PC-3 (cell line): ENCODE data around the gene ZDHHC22. TPM values are rescaled to one million over a fixed set of nuclear protein-coding genes. Genes with fewer than 3 reads are reported as not detected.

Experiments
- ATAC-seq: fragments of 200-7000 bp; cut with Tn5 transposase; 2 replicates; pipeline ENCODE4 v1.9.1; 2020; ENCODE audit warnings: mild to moderate bottlenecking, moderate library complexity
- BruUV-seq: library from RNA; stranded (reverse); fragments of 400-500 nt; replicated peaks from 2 replicates; lab custom pipeline; 2021; lab: Mats Ljungman, UMichigan
- CTCF ChIA-PET: fragments of 300-600 bp; sonication (Branson Sonifier 250); formaldehyde crosslinking; loops from one replicate; lab custom pipeline; 2022; ENCODE audit warnings: antibody characterized with exemption; lab: Charles Lee
- POLR2A ChIA-PET: fragments of 300-600 bp; sonication (Branson Sonifier 250); formaldehyde crosslinking; loops from one replicate; lab custom pipeline; 2022; ENCODE audit warnings: antibody characterized with exemption; ENCODE audit not compliant: unreplicated experiment; lab: Charles Lee
- DNase-seq: peaks from one replicate; pipeline ENCODE4 v3.0.0-alpha.2; 2015
- H2AFZ ChIP-seq: fragments of 300-600 bp; sonication (generic); 2 replicates; pipeline ENCODE4 v1.6.0; 2016; ENCODE audit warnings: antibody characterized with exemption, low read length
- H3F3A ChIP-seq: fragments of 300-600 bp; sonication (generic); one replicate; pipeline ENCODE4 v1.6.0; 2017; ENCODE audit warnings: antibody characterized with exemption, low read length, control low read depth, mild to moderate bottlenecking; ENCODE audit not compliant: unreplicated experiment
- H3K27ac ChIP-seq: fragments of 300-600 bp; sonication (generic); 2 replicates; pipeline ENCODE4 v1.5.1; 2016; ENCODE audit warnings: mild to moderate bottlenecking, low read length
- H3K27me3 ChIP-seq: fragments of 300-600 bp; sonication (generic); 2 replicates; pipeline ENCODE4 v1.6.1; 2016; ENCODE audit warnings: low read length, mixed read lengths
- H3K36me3 ChIP-seq: fragments of 300-600 bp; sonication (generic); 2 replicates; pipeline ENCODE4 v1.6.1; 2016; ENCODE audit warnings: low read depth, mixed run types, low read length, mixed read lengths
- H3K4me1 ChIP-seq: fragments of 300-600 bp; sonication (generic); 2 replicates; pipeline ENCODE4 v1.5.1; 2016; ENCODE audit warnings: low read length; ENCODE audit not compliant: insufficient read depth
- H3K4me2 ChIP-seq: fragments of 300-600 bp; sonication (generic); 2 replicates; pipeline ENCODE4 v1.6.0; 2016; ENCODE audit warnings: low read length
- H3K4me3 ChIP-seq: fragments of 300-600 bp; sonication (generic); 2 replicates; pipeline ENCODE4 v1.5.1; 2016; ENCODE audit warnings: mild to moderate bottlenecking, low read length, mixed read lengths
- H3K79me2 ChIP-seq: fragments of 300-600 bp; sonication (generic); 2 replicates; pipeline ENCODE4 v1.6.1; 2017; ENCODE audit warnings: low read length, mixed read lengths
- H3K9ac ChIP-seq: fragments of 300-600 bp; sonication (generic); 2 replicates; pipeline ENCODE4 v1.6.0; 2016; ENCODE audit warnings: mild to moderate bottlenecking, low read length
- H3K9me2 ChIP-seq: fragments of 300-600 bp; sonication (generic); replicated peaks from 2 replicates; pipeline ENCODE4 v1.6.1; 2016; ENCODE audit warnings: mixed run types, low read length, mixed read lengths
- H3K9me3 ChIP-seq: fragments of 300-600 bp; sonication (generic); 2 replicates; pipeline ENCODE4 v1.6.1; 2016; ENCODE audit warnings: low read length, mixed read lengths
- H4K20me1 ChIP-seq: fragments of 300-600 bp; sonication (generic); 2 replicates; pipeline ENCODE4 v1.6.1; 2016; ENCODE audit warnings: low read length, mixed read lengths
- EZH2 ChIP-seq: fragments of 300-600 bp; sonication (generic); IDR thresholded peaks from one replicate; pipeline ENCODE4 v1.6.1; 2017; ENCODE audit warnings: antibody characterized with exemption, mild to moderate bottlenecking, low read length; ENCODE audit not compliant: unreplicated experiment
- EZH2phosphoT487 ChIP-seq: fragments of 300-600 bp; sonication (generic); IDR thresholded peaks from 2 replicates; pipeline ENCODE4 v1.6.1; 2018; ENCODE audit warnings: mild to moderate bottlenecking, antibody characterized with exemption, low read length, borderline replicate concordance
- intact Hi-C: fragments of 100-400 bp; cut with micrococcal nuclease; formaldehyde crosslinking; loops from 2 replicates; pipeline ENCODE4 v1.9.0; 2023
- total RNA-seq: library from RNA; depleted of rRNA; stranded (reverse); fragments of >200 nt; gene quantifications from 2 replicates; pipeline ENCODE4 v1.2.3, GENCODE V29; 2014
- TF ChIP-seq, protein P1 (sequence below): fragments of 300-600 bp; sonication (generic); conservative IDR thresholded peaks from 2 replicates; pipeline ENCODE4 v1.5.1; 2017; ENCODE audit warnings: antibody characterized with exemption, low read depth, mild to moderate bottlenecking, low read length

Gene ZDHHC22
- total RNA-seq, 1 experiment from 2014 or later: 0.15 TPM

DNA sequence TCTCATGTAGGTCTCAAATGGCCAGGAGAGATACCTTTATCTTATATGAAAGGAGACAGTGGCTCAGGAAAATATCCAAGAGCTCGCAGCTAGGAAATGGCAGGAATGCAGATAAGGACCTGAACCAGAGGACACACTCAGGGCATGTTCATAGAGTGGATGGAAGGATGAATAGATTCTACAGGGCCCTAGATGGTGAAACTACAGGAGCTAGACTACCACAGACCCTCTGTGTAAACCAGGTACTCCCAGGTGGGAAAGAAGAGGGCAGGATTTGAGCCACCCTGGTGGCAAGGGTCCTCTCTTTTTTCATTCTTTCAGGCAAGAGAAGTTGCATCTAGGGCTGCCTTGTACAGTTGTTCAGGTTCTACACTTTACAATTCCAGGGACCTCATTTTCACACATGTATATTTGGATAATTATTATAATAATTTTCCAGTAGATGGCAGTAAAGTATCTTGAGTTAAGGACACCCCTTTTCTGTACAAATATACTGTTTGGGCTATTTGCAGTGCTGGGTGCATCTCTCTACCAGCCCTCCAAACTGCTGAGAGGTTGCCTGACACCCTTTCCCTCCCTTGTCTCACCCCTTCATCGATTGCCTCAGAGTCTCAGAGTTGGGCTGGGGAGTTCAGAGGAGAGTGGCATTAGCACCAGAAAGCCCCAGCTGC, 10.5 kb upstream of the ZDHHC22 start:
- no peaks in the 10 kb centered on the region for H4K20me1 ChIP-seq
- no peaks in the 10 kb centered on the region for H3K36me3 ChIP-seq
- no peaks in the 10 kb centered on the region for H3K79me2 ChIP-seq
- no peaks in the 10 kb centered on the region for H3K9me3 ChIP-seq
- H3K4me3 ChIP-seq: no peak overlapping the region
- H3K9me2 ChIP-seq: no peaks in the 10 kb centered on the region
- H3K4me1 ChIP-seq: no peaks in the 10 kb centered on the region
- CTCF ChIA-PET: interaction anchor here (0.7 to 2.5 kb wide), 6 partner anchors 57 to 279 kb away, joined by 5 to 24 read pairs (median 8); no protein-coding TSS in a partner anchor
- DNase-seq (peak; percentile 82), ATAC-seq (peak; percentile 79)
- intact Hi-C loops: loop anchor here (1.0 to 5.0 kb wide), 7 partner anchors 61 to 400 kb away; partner anchors contain the start of genes AHSA1 and VIPAS39
- BruUV-seq: no TSS peak
- 0 out of 2 replicates have a peak overlapping the region, but pooled peaks have one; percentile 7 for H3K4me2 ChIP-seq
- no peak overlapping the region for H3K9ac ChIP-seq
- POLR2A ChIA-PET: interaction anchor here (0.7 kb wide), 1 partner anchor 305 kb away, joined by 3 read pairs; the partner anchor contains the start of gene VIPAS39
- peaks cover 8% of the 10 kb centered on the region for H3K27me3 ChIP-seq
- no peaks in the 10 kb centered on the region for H3F3A ChIP-seq
- H3K27ac ChIP-seq: no peak overlapping the region
- peak overlapping the region; percentile 32; the same call in 1 of the 2 replicates for H2AFZ ChIP-seq
- TF ChIP-seq, protein P1, sequence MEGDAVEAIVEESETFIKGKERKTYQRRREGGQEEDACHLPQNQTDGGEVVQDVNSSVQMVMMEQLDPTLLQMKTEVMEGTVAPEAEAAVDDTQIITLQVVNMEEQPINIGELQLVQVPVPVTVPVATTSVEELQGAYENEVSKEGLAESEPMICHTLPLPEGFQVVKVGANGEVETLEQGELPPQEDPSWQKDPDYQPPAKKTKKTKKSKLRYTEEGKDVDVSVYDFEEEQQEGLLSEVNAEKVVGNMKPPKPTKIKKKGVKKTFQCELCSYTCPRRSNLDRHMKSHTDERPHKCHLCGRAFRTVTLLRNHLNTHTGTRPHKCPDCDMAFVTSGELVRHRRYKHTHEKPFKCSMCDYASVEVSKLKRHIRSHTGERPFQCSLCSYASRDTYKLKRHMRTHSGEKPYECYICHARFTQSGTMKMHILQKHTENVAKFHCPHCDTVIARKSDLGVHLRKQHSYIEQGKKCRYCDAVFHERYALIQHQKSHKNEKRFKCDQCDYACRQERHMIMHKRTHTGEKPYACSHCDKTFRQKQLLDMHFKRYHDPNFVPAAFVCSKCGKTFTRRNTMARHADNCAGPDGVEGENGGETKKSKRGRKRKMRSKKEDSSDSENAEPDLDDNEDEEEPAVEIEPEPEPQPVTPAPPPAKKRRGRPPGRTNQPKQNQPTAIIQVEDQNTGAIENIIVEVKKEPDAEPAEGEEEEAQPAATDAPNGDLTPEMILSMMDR: peak; percentile 61
- no peak for TF ChIP-seq EZH2phosphoT487

DNA sequence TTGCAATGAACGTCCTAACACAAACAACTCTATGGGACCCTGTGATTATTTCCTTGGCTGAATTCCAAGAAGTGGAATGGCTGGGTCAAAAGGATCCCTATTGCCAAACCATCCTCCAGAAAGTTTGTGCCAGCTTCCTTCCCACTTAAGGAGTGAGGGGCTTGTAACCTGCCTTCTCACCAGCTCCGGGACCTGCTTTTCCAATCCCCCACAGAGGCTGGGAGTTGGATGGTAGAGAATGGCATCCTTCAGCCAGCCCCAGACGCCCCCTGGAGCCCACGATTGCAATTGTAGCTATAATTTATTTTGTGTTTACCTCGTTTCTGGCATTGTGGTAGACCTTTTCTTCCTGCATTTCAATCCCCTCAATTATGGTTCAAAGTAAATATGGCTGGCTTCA, 9.7 kb upstream of the ZDHHC22 start:
- H3K27me3 ChIP-seq: peaks cover 16% of the 10 kb centered on the region
- BruUV-seq: no TSS peak
- H3K9ac ChIP-seq: no peak overlapping the region
- ChIA-PET CTCF (interaction anchor here (0.7 to 2.5 kb wide), 8 partner anchors 56 to 279 kb away, joined by 4 to 24 read pairs (median 8); no protein-coding TSS in a partner anchor), POLR2A (interaction anchor here (0.7 kb wide), 1 partner anchor 306 kb away, joined by 3 read pairs; the partner anchor contains the start of gene VIPAS39)
- TF ChIP-seq, protein P1: peak; percentile 97
- TF ChIP-seq EZH2: no peak
- intact Hi-C loops: loop anchor here (1.0 to 5.0 kb wide), 5 partner anchors 151 to 401 kb away; partner anchors contain the start of genes AHSA1 and VIPAS39
- DNase-seq: peak; percentile 71
- 0 out of 2 replicates have a peak overlapping the region, but pooled peaks have one; percentile 7 for H3K4me2 ChIP-seq
- no peaks in the 10 kb centered on the region for H3K9me3 ChIP-seq
- no peak overlapping the region for H3K27ac ChIP-seq
- H3K4me3 ChIP-seq: no peak overlapping the region
- peak; percentile 52 for ATAC-seq
- no peaks in the 10 kb centered on the region for H3F3A ChIP-seq
- no peaks in the 10 kb centered on the region for H3K4me1 ChIP-seq
- no peaks in the 10 kb centered on the region for H3K36me3 ChIP-seq
- no peaks in the 10 kb centered on the region for H3K79me2 ChIP-seq
- H4K20me1 ChIP-seq: no peaks in the 10 kb centered on the region
- no peaks in the 10 kb centered on the region for H3K9me2 ChIP-seq
- peak overlapping the region; percentile 32 for H2AFZ ChIP-seq
